MM.1S (cell line): Measurements from ENCODE around the gene MYH11.

Experiments used
- DNase-seq: peaks from one replicate; pipeline ENCODE4 v3.0.0-alpha.2; 2015
- H2AFZ ChIP-seq: fragments of 300-600 bp; sonication (generic); 2 replicates; pipeline ENCODE4 v1.6.0; 2016; ENCODE audit warnings: antibody characterized with exemption, low read length
- H3F3A ChIP-seq: fragments of 300-600 bp; sonication (generic); 2 replicates; pipeline ENCODE4 v1.6.1; 2016; ENCODE audit warnings: mild to moderate bottlenecking, antibody characterized with exemption, low read length, moderate library complexity, mixed read lengths; ENCODE audit not compliant: insufficient read depth
- H3K27ac ChIP-seq: fragments of 300-600 bp; sonication (generic); 2 replicates; pipeline ENCODE4 v1.5.1; 2016; ENCODE audit warnings: mild to moderate bottlenecking, low read length
- H3K27me3 ChIP-seq: fragments of 300-600 bp; sonication (generic); replicated peaks from 2 replicates; pipeline ENCODE4 v1.6.0; 2016; ENCODE audit warnings: low read length; ENCODE audit not compliant: insufficient read depth
- H3K36me3 ChIP-seq: fragments of 300-600 bp; sonication (generic); replicated peaks from 2 replicates; pipeline ENCODE4 v1.6.1; 2016; ENCODE audit warnings: mild to moderate bottlenecking, low read length, mixed read lengths; ENCODE audit not compliant: insufficient read depth
- H3K4me1 ChIP-seq: fragments of 300-600 bp; sonication (generic); 2 replicates; pipeline ENCODE4 v1.6.1; 2016; ENCODE audit warnings: low read length, mixed read lengths
- H3K4me2 ChIP-seq: fragments of 300-600 bp; sonication (generic); 2 replicates; pipeline ENCODE4 v1.6.0; 2016; ENCODE audit warnings: low read depth, low read length
- H3K4me3 ChIP-seq: fragments of 300-600 bp; sonication (generic); 2 replicates; pipeline ENCODE4 v1.5.1; 2016; ENCODE audit warnings: low read length, mixed read lengths
- H3K79me2 ChIP-seq: fragments of 300-600 bp; sonication (generic); 2 replicates; pipeline ENCODE4 v1.6.1; 2016; ENCODE audit warnings: mixed run types, low read length, mixed read lengths
- H3K9ac ChIP-seq: fragments of 300-600 bp; sonication (generic); 2 replicates; pipeline ENCODE4 v1.6.1; 2016; ENCODE audit warnings: low read length, mixed read lengths
- H3K9me2 ChIP-seq: fragments of 300-600 bp; sonication (generic); replicated peaks from 2 replicates; pipeline ENCODE4 v1.6.1; 2016; ENCODE audit warnings: mild to moderate bottlenecking, low read length, mixed read lengths; ENCODE audit not compliant: insufficient read depth
- H3K9me3 ChIP-seq: fragments of 300-600 bp; sonication (generic); replicated peaks from 2 replicates; pipeline ENCODE4 v1.6.1; 2016; ENCODE audit warnings: mild to moderate bottlenecking, low read length, mixed read lengths; ENCODE audit not compliant: insufficient read depth
- H4K20me1 ChIP-seq: fragments of 300-600 bp; sonication (generic); 2 replicates; pipeline ENCODE4 v1.6.1; 2016; ENCODE audit warnings: mild to moderate bottlenecking, low read length, moderate library complexity, mixed read lengths; ENCODE audit not compliant: insufficient read depth
- CTCF ChIP-seq: fragments of 300-600 bp; sonication (generic); IDR thresholded peaks from 2 replicates; pipeline ENCODE4 v1.5.1; 2016; ENCODE audit warnings: antibody characterized with exemption, low read length, mixed read lengths
- EZH2 ChIP-seq: fragments of 300-600 bp; sonication (generic); optimal IDR thresholded peaks from 2 replicates; pipeline ENCODE3; 2017; ENCODE audit warnings: low read depth, mild to moderate bottlenecking, antibody characterized with exemption, low read length, mixed read lengths
- EZH2phosphoT487 ChIP-seq: fragments of 300-600 bp; sonication (generic); IDR thresholded peaks from 2 replicates; pipeline ENCODE4 v1.6.1; 2018; ENCODE audit warnings: antibody characterized with exemption, low read length

Gene MYH11

GRCh38 chr16:15785386-15786059 is 71.3 kb downstream of the MYH11 start:
- H3K27me3 ChIP-seq = no peaks in the 10 kb centered on the region
- H3K4me1 ChIP-seq = no peaks in the 10 kb centered on the region
- no peak overlapping the region for H3K27ac ChIP-seq
- no peaks in the 10 kb centered on the region for H3K9me2 ChIP-seq
- no peak for DNase-seq
- no peaks in the 10 kb centered on the region for H3K79me2 ChIP-seq
- H3K4me3 ChIP-seq = no peak overlapping the region
- no peak overlapping the region for H3K4me2 ChIP-seq
- H3K9me3 ChIP-seq = no peaks in the 10 kb centered on the region
- no peaks in the 10 kb centered on the region for H4K20me1 ChIP-seq
- no peak overlapping the region for H2AFZ ChIP-seq
- no peaks in the 10 kb centered on the region for H3F3A ChIP-seq
- H3K9ac ChIP-seq = no peak overlapping the region
- H3K36me3 ChIP-seq = no peaks in the 10 kb centered on the region
- no peak for TF ChIP-seq EZH2
- TF ChIP-seq EZH2phosphoT487 = no peak
- no peak for TF ChIP-seq CTCF

GRCh38 chr16:15783985-15784384 is 72.8 kb downstream of the MYH11 start:
- no peak for DNase-seq
- TF ChIP-seq CTCF = no peak
- TF ChIP-seq EZH2phosphoT487 = no peak
- no peak for TF ChIP-seq EZH2
- H2AFZ ChIP-seq = no peak overlapping the region
- H3K9ac ChIP-seq = no peak overlapping the region
- H3K36me3 ChIP-seq = no peaks in the 10 kb centered on the region
- no peak overlapping the region for H3K4me2 ChIP-seq
- H3K9me3 ChIP-seq = no peaks in the 10 kb centered on the region
- H3K79me2 ChIP-seq = no peaks in the 10 kb centered on the region
- no peaks in the 10 kb centered on the region for H3F3A ChIP-seq
- no peak overlapping the region for H3K27ac ChIP-seq
- H4K20me1 ChIP-seq = no peaks in the 10 kb centered on the region
- H3K4me3 ChIP-seq = no peak overlapping the region
- H3K9me2 ChIP-seq = no peaks in the 10 kb centered on the region
- H3K4me1 ChIP-seq = no peaks in the 10 kb centered on the region
- no peaks in the 10 kb centered on the region for H3K27me3 ChIP-seq

GRCh38 chr16:15782573-15783365 is 74.1 kb downstream of the MYH11 start:
- H3K4me1 ChIP-seq = no peaks in the 10 kb centered on the region
- no peaks in the 10 kb centered on the region for H3K36me3 ChIP-seq
- H3K9me2 ChIP-seq = no peaks in the 10 kb centered on the region
- no peak overlapping the region for H3K4me2 ChIP-seq
- no peaks in the 10 kb centered on the region for H3K27me3 ChIP-seq
- H3K27ac ChIP-seq = no peak overlapping the region
- no peak overlapping the region for H3K4me3 ChIP-seq
- H3K9ac ChIP-seq = no peak overlapping the region
- no peaks in the 10 kb centered on the region for H4K20me1 ChIP-seq
- no peaks in the 10 kb centered on the region for H3K79me2 ChIP-seq
- no peaks in the 10 kb centered on the region for H3K9me3 ChIP-seq
- peak overlapping the region; percentile 37; the same call in 1 of the 2 replicates for H2AFZ ChIP-seq
- no peaks in the 10 kb centered on the region for H3F3A ChIP-seq
- 0 out of 2 replicates have a peak, but pooled peaks have one; percentile 4 for TF ChIP-seq CTCF
- no peak for TF ChIP-seq EZH2
- TF ChIP-seq EZH2phosphoT487 = no peak
- DNase-seq = no peak
